Hindlimb muscle (tissue), 1 donor: ENCODE results near the gene MGAT5. TPM values are rescaled to one million over a fixed set of nuclear protein-coding genes. Genes with fewer than 3 reads are reported as not detected.

ENCODE experiments used
- DNase-seq: peaks from one replicate; pipeline ENCODE4 v3.0.0-alpha.2; 2013
- polyA plus RNA-seq: library from polyadenylated mRNA; unstranded; fragments of 120-200 nt; gene quantifications from one replicate; pipeline ENCODE4 v1.2.1, GENCODE V29; 2013; ENCODE audit not compliant: insufficient read length

The MGAT5 gene
- polyA plus RNA-seq, 1 donor, result 16.5 TPM

- DNase-seq, result no peak
These were observed 148.5 kb downstream of the MGAT5 start for GRCh38 chr2:134402410-134402809.

DNA sequence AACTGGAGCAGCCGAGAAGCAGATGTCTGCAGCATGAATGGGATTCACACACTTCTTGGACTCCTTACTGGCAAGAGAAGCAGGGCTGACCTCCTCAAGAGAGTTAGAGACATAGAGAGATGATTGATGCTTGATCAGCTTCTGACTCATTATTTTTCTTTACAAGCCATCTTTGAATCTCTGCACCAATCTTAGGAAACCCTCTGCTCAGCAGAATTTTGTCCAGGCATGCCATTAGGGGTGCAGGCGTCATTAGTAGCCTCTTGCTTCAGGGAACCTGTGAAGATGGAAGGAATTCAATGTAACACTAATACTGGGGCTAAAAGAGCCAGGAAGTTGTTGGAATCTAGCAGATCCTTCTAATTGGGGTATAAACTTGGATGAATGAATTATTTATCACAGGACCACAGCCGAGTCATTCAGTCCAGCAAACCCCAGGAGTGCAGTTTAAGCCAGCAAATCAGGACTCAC, 151.8 kb downstream of the MGAT5 start:
- no peak for DNase-seq

DNA sequence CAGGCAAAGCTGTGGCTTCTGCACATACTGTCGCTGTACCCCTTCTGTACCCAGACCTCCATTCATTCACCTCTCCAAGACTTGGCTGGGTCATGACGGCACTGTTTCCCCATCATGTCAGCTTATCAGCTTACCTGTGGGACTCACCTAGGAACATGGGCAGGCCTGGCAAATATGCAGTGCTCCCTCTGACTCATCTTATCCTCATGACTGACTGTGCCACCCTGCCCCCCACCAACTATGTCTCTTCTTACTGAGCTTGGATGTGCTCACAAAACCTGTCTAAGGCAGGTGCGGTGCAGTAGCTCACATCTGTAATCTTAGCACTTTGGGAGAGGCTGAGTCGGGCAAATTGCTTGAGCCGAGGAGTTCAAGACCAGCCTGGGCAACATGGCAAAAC, 152.4 kb downstream of the MGAT5 start:
- DNase-seq, result no peak

- no peak for DNase-seq
These were observed 152.9 kb downstream of the MGAT5 start for GRCh38 chr2:134406736-134407135.

GRCh38 chr2:134407154-134407890, 153.4 kb downstream of the MGAT5 start:
- no peak for DNase-seq

DNA sequence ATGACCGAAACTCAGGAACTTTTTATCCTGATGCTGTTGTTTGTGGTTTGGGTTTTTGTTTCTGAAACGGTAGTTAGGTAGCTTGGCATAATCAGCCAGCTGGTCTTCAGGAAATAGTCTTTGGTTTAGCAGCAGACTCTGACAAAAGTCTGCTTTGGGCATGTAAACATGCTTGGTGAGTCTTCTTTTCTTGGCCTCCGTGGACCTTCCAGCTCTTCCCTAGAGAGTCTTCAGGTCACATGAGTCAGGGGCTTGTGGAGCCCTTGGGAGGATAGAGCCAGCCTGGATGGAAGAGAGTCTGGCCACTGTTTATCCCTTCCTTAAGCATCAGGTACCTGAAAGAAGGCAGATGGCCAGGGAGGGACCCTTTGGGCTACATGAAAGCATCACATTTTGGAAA, 154.5 kb downstream of the MGAT5 start:
- DNase-seq, result no peak

DNA sequence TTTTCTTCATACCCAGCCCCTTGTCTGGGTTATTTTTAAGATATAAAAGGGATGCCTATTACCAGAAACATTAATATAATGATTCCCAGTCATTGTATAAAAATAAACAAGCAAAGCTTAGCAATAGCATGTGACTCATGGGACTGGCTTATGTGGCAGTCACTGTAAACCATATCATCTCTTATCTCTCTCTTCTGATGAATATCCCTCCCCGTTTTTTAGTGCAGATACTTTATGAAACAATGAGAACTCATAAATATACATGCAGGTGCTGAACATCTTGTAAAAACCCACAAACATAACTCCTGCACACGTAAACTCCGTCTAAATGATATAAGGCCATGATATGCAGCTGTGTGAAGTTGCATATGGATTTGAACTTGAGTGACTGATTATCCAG, 154.9 kb downstream of the MGAT5 start:
- no peak for DNase-seq

- DNase-seq, result no peak
These were observed 156.1 kb downstream of the MGAT5 start for GRCh38 chr2:134410006-134410405.

- no peak for DNase-seq
These were observed 157.0 kb downstream of the MGAT5 start for GRCh38 chr2:134410831-134411231.

GRCh38 chr2:134411279-134411827, 157.5 kb downstream of the MGAT5 start:
- no peak for DNase-seq

- peak; percentile 83 for DNase-seq
These were observed 158.2 kb downstream of the MGAT5 start for GRCh38 chr2:134411828-134412638.

DNA sequence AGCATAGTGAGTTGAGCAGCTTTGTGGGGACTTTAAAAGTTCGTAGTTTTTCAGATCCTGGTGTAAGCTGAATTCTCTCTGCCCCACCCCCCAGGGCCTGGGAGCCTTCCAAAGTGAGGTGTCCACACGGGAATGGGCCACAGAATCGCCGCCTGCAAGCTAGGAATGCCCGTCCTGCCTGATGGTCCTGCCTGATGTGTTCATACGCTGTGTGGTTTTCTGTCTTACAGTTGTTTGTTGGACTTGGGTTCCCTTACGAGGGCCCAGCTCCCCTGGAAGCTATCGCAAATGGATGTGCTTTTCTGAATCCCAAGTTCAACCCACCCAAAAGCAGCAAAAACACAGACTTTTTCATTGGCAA, 158.7 kb downstream of the MGAT5 start:
- DNase-seq, result no peak

- no peak for DNase-seq
These were observed 159.6 kb downstream of the MGAT5 start for GRCh38 chr2:134413430-134413829.

- no peak for DNase-seq
These were observed 160.0 kb downstream of the MGAT5 start for GRCh38 chr2:134413912-134414311.

DNA sequence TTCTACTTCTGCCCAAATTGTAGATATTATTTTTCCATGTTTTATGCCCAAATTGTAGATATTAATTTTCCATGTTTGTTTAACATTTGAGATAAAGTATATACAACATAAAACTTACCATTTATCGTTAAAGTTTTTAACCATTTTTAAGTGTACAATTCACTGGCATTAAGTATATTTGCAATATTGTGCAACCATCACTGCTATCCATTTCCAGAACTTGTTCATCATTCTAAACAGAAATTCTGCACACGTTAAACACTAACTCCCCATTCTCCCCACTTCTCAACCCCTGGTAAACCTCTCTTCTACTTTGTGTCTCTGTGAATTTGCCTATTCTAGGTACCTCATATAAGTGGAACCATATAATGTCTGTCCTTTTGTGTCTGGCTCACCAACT, 162.1 kb downstream of the MGAT5 start:
- no peak for DNase-seq

GRCh38 chr2:134416637-134417036, 162.8 kb downstream of the MGAT5 start:
- no peak for DNase-seq

DNA sequence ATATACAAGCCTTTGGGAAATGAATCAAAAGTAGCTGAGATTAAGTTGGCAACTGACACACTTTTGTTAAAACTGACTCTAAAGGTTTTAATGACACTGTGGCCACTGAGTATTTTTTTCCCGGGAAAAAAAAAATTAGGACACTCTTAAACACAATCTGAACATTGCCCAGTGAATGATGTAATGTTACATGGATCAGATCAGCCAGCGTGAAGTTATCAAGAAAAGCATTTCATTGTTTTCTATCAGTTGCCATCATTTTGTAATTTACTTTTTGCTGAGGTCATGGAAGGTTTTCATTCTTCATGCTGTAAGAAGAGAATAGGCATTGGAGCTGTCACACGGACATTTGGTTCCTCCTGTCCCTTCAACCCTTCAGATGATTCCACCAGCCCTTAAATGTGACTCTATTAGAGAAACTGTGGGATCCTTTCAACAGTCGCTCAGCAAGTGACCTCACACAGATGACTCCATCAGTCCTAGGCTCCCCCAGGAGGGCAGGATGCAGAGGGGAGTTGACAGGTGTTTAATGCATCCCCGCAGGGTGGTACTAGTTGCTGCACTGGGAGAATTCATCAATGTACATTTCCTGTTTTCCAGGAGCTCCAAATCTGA, 164.2 kb downstream of the MGAT5 start:
- DNase-seq, result no peak

DNA sequence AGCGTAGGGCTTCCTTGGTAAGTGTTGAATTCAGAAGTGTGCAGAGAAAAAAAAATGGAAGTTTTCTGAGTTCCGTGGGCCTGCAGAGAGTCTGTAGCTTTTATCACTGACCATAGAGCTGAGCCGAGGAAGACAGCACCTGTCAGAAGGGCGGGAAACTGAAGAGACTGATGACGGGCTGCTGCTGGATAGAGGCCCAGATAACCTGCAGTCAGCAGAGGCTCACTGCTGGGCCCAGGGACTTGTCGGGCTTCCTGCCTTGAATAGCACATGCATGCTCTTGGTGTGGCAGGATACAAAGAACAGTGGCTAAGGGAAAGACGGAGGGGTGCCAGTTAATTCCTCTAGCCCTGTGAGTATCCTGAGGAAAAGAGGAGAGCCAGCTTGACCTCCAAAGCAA, 166.4 kb downstream of the MGAT5 start:
- DNase-seq, result no peak

DNA sequence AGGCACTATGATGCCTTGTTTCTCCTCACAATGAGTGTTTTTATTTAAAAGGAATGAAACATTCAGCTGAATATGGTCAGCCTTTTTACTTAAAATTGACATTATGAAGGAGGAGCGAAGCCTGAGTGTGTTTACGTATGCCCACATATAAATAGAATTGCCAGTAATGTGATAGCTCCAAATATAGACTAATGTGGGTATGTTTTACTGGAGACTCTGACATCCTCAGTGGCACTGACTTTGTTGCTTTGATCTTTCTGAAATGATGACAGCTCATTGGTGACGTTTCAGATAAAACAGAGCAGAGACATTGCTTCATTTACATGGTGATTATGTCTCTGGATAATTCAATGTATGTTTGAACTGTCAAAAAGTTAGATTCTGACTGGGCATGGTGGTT, 167.0 kb downstream of the MGAT5 start:
- DNase-seq, result no peak

GRCh38 chr2:134421556-134422328, 167.9 kb downstream of the MGAT5 start:
- DNase-seq, result no peak

DNA sequence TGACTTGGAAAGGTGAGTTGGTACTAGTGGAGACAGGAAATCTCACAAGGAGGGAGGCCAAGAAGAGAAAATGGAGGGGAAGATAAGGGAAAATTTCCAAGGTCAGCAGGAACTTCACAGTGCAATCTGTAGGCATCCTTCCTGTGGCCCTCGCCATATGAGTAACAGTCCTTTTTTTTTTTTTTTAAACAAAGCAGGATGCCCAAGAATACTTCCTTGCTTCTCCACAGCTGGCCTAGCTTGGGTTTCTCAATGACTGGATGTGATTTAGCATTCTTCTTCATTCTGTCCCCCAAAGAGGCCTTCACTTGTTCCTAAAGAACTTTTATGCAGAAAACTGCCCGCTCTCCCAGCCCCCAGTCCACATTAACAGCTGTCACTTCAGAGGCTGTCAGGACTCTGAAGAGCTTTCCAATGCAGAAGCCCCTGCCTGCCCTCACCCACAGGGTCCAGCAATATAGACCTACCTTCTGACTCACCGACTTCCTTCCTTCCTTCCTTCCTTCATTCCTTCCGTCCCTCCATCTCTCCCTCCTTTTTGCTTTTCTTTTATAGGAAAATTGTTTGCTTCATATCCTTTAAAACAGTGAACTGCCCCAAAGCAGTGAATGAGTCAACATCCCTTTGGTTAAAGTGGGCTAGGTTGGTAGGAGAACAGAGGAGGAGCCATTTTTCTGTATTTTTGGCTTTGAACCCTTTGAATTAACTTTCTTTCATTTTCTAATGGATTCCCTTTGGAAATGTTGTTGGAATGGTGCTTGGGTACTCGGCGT, 172.0 kb downstream of the MGAT5 start:
- no peak for DNase-seq

DNA sequence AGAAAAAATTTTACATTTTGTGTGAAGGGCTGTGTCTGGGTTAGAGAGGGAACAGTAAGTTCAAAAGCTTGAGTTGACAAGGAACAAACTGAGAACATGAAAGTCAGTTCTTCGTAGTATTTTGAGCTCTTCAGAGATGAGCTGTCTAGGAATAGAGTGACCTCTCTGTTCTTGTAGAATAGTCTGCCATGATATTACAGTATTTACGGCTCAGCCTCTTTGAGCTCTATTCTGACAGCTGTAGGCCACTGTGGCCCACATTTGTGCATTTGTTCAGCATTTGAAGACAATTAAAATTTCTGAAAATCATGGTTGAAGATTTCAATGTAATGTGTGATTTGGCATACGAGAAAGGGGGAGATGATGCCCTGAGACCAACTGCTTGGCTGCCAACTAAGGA, 172.8 kb downstream of the MGAT5 start:
- no peak for DNase-seq
